ENCODE results near the gene VGF.

The VGF gene

DNA sequence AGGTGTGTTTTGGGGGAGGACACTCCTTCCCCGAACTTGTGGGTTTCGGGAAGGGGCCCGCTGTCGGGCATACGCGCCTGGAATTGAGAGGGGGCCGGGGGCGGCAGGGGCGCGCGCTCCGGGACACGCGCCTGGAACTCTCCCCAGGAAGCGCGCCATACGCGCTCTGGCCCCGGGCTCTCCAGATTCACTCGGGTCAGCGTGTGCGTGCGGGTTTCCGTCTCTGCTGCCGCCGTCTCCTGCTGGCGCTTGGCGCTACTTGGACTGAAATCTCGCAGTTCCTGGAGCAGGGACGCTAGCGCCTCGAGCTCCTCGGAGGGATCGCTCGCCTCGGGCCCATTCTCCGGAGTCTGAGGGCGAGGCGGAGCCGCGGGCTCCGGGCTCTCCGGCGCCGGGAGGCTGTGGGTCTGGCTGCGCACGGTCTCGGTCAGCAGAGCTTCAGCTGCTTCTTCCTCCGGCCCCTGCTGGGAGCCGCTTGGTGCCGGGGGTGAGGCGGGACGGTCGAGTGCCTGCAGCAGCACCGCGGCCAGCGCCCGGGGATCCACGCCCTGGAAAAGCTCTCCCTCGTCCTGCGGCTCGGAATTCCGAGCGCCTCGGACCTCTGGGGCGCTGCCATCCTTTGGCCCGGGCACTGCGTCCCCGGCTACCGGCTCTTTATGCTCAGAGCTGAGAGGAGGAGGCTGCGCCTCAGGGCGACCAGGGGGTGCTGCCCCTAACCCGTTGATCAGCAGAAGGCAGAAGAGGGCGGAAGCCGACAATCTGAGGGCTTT lies 1.1 kb downstream of the VGF start:
- DNase-seq, result peak; percentile 8

DNA sequence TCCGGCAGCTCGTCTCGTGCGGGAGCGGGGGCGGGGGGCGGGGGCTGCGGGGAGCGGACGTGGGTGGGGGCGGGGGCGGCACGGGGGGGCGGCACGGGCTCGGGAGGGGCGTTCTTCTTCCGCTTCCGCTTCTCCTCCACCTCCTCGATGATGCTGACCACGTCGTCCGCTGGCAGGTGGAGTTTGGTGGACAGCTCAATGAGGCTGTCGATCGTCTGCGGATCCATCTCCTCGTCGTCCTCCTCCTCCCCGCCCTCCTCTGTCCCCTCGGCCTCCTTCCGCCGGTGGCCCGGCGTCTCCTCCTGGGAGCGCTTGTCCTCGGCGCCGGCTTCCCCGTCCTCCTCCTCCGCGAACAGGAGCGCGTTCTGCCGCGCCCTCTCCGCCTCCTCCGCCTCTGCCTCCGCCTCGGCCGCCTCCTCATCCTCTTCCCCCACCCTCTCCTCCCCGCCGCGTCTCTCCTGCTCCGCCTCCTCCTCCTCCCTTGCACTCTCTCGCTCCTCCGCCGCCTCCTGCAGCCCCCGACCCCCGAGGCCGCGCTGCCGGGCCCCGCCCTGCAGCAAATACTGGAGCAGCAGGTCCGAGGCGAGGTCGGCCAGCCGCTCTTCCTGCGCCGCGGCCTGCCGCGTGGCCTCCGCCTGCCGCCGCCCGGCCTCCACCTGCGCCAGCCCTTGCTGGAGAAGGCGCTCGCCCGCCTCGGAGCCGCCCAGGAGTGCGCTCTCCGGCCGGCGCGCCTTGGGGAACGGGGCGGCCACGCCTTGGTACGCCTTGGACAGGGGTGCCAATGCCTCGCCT lies 1.9 kb downstream of the VGF start:
- DNase-seq, result peak; percentile 59

DNA sequence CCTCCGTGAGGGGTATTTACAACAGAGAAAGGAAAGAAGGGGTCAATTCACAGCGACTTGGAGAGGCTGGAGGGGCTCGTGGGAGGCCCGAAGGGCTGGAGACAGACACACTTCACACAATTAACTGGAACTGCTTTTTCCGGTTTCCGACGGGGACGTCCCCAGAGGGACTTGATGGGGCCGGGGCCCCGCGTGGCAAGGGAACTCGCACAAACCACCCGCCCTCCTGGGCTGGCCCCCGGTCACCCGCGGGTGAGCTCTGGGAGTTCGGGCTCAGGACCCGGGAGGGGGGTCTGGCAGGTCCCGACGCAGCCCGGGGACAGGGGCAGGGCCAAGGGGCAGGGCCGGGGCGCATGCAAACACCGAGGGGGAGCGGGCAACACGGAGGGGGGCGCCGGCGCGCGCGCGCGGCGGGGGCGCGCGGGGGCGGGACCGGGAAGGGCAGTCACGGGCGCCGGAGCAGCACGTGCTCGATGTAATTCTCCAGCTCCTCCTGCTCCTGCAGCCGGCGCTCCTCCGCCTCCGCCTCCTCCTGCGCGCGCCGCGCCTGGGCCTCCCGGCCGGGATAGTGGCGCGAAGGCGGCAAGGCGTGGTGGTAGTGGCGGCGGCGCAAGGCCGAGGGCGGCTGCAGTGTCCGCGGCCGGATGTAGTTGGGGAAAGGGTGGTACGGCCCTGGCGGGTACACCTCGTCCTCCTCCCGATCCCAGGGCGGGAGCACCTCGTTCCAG lies 2.7 kb downstream of the VGF start:
- DNase-seq, result peak; percentile 65

DNA sequence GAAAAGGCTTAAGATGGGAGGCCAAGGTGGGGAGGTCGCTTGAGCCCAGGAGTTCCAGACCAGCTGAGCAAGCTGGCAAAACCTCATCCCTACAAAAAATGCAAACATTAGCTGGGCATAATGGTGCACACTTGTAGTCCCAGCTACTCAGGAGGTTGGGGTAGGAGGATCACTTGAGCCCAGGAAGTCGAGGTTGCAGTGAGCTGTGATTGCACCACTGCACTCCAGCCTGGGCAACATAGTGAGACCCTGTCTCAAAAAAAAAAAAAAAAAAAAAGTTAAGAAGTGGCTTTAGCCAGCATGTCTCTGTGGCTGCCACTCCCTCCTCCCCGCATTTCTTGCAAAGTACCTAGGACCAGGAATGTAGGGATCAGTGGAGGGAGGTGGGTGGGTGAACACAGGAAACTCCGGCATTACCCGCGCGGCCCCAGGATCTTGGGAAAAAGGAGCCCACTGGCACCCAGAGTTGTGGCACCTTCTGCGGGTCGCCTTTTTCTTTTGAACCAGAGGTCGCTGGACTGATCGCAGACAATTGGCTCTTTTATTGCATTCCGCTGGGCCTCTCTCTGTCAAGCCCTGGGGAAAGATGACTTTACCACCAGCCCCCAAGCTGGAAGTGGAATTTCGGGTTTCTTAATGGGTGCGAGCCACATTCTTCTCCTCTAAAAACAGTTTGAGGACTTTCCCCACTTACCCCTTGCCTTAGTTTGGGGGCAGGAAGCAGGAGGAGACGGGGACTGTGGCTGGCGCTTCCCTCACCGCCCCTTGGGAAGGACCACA lies 3.5 kb downstream of the VGF start:
- DNase-seq, result no peak

DNA sequence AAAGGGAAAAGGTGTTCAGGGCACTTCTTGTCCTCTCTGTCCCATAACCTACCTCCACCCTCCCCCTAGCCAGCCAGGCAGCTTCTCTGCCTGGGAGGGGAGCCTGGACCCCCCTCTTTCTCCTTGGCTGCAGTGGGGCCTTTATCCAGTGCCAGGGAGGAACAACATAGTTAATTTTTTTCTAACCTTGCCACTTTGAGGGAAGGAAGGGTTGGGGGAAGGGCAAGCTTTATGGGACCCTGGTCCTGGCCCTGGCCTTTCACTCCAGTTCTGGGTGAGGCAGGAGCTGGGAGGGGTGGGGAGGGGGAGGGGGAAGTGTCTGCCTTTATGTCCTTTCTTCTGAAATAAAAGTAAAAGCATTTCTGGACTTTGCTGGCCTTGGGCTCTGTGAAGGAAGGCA lies 4.5 kb downstream of the VGF start:
- DNase-seq, result no peak

DNA sequence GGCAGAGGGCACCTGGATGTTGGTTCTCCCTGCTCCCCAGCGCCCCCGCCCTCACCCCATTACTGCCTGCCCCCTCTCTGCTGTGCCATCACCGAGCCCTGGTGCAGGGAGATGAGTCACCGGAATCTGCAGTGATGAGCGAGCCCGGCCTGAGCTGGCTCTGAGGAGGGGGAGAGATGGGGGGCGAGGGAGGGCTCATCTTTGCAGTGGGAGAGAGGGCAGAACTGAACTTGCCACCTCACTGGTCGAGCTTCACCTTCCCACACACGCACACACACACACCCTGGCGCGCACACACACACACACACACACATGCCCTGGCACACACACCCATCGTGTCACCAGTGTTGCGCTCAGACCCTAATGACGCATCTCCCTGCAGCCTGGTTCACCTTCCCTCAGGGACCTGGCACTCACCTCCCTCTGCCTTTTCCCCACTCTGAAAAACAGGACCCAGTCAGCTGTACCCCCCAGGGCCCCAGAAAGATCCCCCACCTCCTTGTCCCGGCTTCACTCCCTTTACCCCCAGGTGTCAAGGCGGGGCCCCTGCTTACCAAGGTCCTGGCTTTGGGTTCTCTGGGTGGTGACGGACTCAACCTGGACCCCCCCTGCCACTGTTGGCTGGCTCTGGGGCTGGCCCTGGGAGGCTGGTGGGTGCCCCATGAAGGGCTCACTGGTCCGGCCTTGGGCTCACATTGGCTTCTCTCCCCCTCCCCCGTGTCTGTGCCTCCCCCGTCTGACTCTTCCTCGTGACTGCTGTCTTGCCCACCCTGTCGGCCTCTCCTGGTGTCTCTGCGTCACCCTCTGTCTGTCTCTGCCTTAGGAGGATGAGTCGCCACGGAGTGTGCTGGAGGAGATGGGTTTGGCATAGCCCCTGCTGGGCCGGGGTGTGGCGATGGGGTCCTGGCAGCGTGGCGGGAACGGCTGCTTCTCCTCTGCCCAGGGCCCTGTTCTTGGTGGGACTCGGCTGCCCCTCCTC lies 5.4 kb downstream of the VGF start:
- no peak for DNase-seq

DNA sequence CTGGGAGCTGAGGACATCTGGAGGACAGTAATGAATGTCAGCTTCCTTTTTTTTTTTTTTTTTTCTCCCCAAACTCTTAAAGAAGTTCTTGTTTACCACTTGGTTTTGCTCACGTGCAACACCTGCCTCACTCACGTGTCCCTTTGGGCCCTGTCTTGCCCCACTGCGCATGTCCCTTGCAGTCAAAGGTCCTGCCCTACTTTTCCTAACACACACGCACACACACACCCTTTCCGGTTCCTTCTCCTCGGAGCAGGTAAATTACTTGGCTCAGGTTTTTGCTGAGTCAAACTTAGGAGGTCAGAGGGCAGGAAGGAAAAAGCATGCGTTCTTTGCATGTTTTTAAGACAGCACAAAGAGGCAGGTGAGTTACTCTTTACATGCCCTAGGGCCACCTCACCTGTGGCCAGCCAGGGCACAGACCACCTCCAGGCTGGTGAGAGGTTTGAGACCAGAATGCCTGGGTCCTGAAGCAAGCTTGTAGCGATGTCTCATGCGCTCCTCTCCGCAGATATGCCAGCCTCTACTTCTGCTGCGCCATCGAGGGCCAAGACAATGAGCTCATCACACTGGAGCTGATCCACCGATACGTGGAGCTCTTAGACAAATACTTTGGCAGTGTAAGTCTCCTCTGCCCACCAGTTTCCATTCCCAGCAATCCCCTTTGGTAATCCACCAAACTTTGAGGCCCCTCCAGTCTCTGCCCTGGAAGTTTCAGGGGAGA lies 8.3 kb downstream of the VGF start:
- peak; percentile 9 for DNase-seq

DNA sequence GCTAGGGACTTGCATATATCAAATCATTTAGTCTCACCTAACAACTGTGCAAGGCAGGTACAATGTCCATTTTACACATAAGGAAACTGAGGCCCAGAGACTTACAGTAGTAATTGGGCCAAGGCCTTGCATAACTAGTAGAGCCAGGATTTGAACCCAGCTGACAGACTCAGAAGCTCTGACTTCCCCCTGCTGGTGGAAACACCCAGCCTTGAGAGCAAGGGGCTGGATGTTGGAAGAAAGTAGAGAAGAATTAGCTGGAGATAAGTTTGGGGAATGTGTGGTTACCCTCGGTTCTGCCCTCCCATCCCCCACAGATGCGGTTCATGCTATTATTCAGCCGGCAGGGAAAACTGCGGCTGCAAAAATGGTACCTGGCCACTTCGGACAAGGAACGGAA lies 9.1 kb downstream of the VGF start:
- no peak for DNase-seq

DNA sequence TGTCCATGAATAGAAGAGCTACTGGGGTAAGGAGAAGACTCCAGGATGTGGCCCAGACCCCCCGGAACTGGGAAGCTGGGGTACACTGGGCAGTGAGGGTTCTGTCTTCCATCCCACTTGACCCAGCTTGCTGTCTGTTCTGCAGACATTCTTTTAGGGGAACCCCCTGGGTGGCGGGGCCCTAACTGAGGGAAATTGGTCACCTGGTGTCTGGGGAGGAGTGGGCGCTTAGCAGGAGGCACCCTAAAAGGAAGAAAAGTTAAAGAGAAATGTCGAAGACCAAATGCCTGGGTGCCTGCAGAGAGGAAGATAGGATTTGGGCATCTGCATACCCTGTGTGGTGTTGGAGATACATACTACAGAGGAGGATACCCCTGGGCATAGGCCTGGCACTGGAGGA lies 10.1 kb downstream of the VGF start:
- no peak for DNase-seq

DNA sequence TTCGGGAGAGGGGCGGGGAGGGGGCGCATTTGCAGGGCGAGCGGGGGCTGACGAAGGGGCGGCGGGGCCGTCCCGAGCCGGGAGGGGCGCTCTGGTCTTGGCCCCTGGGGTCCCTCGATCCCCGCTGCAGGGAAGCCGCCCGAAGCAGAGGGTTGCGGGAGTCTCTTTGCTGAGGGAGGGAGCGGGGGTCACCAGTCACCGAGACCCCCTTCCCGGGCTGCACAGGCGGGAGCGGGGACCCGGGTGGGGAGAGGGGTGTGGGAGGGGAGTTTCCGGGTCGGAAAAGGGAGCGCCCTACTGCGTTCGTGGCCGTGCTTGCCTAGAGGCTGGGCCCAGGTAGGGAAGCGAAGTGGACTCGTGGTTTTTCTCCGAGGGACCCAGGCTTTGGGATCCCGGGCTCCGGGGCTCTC lies 10.7 kb downstream of the VGF start:
- no peak for DNase-seq

DNA sequence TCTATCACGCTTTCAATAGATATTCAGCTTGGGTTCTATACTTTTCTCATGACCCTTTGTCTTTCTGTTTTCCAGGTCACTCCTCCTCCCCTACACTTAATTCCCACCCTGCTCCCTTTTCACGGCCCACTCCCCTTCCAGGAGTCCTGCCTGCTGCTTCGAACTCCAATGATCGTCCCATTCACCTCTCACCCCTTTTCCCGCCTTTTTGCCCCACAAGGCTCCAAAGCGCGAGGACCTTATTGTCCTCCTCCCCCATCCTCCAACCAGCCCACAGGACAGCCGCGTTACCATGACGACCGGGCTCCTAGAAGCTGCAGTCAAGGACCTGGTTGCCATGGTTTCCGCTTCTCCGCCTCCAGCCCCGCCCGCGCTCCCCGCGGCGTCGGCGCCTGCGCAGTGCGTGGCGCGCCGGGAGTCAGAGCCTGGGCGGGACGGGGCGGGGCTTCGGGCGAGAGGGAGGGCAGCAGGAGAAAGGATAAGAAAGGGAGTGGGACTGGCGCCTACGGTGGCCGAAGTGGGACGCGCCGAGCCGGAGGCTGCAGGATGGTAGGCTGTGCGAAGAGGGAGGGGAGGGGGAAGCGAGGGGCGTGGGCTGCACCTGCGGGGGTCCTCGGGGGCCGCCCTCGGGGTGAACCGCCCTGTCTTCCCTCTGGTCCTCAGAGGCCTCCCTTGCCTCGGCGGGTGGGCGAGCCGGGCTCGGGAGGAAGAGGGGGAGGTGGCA lies 11.2 kb downstream of the VGF start, which contains the start of gene AP1S1:
Gene AP1S1, plus strand, starts transcription at position 508 of the 724 bp plus-strand sequence. Its CDS starts 39 bp downstream, at position 547.
- peak; percentile 99 for DNase-seq

DNA sequence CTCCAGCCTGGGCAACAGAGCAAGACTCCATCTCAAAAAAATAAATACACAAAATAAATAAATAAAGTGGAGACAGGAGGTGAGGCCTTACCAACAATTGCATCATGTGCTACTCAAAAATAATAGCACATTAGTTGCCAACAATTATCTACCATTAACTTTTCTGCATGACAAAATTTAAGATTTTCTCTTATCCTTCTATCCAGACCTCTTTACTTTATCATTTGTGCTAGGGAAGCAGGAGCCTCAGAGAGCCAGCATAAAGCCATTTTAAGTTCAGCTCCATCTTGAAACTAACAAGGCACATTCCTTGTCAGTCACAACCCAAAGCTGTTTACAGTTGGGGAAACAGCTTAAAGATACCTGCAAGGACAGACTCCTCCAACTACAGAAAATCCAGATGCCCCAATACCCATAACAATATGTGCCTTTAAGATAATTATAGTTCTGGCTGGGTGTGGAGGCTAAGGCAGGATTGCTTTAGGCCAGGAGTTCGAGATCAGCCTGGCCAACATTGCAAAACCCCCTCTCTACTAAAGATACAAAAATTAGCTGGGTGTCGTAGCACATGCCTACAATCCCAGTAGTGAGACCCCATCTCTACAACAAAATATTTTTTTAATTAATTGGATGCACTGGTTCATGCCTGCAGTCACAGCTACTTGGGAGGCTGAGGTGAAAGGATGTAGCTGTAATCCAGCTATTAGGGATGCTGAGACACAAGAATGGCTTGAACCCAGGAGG lies 13.3 kb downstream of the VGF start:
- DNase-seq, result no peak

DNA sequence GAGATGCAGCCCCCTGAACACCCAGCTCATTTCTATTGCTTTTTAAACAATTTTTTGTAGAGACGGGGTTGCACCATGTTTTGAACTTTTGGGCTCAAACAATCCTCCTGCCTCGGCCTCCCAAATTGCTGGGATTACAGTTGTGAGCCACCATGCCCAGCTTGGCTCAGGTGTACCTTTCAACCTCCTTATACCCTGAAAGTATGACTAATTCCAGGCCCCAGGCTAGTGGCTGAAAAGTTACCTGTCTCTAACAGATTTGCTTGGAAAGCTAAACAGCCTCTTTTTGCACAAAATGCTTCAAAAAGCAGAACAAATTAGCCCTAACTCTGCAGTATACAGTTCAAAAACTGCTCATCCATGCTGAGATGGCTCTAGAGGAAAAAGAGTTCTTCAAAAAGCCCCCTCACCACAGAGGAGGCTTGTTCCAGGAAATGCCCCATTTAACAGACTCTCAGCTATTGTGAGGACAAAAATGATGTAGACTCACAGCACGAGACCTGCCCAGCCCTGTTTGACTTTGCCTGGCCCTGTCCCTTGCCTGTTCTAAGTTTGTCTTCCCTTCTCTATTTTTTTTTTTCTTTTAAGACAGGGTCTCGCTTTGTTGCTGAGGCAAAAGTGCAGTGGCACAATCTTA lies 24.5 kb downstream of the VGF start:
- no peak for DNase-seq

DNA sequence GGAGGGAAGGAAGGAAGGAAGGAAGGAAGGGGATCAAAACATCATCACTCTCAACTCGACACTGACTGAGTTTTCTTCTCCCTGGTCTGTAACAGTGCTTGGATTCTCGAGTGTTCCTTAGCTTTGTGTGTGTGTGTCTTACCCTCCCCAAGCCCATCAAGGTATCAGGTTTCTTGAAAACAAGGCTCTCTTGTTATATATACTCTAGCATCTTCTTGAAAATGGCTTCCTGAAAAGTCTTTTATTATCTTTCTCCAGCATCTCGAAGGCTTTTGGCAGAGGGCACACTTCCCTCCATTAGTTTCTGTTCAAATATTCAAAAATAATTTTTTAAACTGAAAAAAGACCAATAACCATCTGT lies 25.1 kb downstream of the VGF start:
- no peak for DNase-seq

DNA sequence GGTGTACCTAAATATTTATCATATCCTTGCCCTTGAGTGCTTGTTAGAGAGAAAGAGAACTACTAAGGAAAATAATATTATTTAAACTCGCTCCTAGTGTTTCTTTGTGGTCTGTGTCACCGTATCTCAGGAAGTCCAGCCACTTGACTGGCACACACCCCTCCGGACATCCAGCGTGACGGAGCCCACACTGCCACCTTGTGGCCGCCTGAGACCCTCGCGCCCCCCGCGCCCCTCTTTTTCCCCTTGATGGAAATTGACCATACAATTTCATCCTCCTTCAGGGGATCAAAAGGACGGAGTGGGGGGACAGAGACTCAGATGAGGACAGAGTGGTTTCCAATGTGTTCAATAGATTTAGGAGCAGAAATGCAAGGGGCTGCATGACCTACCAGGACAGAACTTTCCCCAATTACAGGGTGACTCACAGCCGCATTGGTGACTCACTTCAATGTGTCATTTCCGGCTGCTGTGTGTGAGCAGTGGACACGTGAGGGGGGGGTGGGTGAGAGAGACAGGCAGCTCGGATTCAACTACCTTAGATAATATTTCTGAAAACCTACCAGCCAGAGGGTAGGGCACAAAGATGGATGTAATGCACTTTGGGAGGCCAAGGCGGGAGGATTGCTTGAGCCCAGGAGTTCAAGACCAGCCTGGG lies 27.0 kb downstream of the VGF start:
- peak; percentile 95 for DNase-seq

DNA sequence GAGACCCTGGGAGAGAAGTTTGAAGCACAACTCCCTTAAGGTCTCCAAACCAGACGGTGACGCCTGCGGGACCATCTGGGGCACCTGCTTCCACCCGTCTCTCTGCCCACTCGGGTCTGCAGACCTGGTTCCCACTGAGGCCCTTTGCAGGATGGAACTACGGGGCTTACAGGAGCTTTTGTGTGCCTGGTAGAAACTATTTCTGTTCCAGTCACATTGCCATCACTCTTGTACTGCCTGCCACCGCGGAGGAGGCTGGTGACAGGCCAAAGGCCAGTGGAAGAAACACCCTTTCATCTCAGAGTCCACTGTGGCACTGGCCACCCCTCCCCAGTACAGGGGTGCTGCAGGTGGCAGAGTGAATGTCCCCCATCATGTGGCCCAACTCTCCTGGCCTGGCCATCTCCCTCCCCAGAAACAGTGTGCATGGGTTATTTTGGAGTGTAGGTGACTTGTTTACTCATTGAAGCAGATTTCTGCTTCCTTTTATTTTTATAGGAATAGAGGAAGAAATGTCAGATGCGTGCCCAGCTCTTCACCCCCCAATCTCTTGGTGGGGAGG lies 27.6 kb downstream of the VGF start:
- DNase-seq, result no peak

DNA sequence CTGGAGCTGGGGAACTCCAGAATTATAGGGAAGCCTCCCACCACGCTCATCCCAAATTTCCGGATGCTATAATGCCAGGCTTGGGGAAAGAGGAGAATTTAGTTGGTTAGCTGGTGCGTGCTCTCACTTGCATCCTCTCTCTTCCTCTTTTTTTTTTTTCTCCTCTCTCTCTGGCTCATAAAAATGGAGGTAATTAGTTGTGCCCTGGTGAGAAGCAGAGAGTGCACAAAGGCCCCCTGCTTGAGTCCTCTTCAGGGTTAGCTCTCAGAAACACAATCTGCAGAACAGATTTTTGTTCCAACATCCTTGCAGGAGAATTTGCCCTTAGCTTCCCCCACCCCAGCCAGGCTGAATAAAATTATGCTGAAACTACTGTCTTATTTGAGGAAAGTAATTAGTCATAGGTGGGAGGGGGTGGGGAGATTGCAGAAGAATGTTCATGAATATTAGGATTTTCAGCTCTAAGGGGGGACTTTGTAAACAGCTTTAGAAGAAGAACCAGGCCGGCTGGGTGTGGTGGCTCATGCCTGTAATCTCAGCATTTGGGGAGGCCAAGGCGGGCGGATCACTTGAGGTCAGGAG lies 30.9 kb downstream of the VGF start:
- no peak for DNase-seq
